OCI-LY1 (cell line): Measurements from ENCODE around the gene ZNF18.

Experiments used
- EZH2 ChIP-seq: fragments of 200-600 bp; sonication (generic), shearing (Covaris generic); IDR thresholded peaks from 2 replicates; pipeline ENCODE4 v1.8.0; 2017; ENCODE audit warnings: borderline replicate concordance, mixed run types, mild to moderate bottlenecking, antibody characterized with exemption, low read length, moderate library complexity, mixed read lengths
- TF ChIP-seq, protein P1 (sequence below): fragments of 200-600 bp; sonication (generic), shearing (Covaris generic); IDR thresholded peaks from 2 replicates; pipeline ENCODE4 v1.5.1; 2017; ENCODE audit warnings: mild to moderate bottlenecking, antibody characterized with exemption, low read length, moderate library complexity, mixed read lengths

- TF ChIP-seq, protein P1, sequence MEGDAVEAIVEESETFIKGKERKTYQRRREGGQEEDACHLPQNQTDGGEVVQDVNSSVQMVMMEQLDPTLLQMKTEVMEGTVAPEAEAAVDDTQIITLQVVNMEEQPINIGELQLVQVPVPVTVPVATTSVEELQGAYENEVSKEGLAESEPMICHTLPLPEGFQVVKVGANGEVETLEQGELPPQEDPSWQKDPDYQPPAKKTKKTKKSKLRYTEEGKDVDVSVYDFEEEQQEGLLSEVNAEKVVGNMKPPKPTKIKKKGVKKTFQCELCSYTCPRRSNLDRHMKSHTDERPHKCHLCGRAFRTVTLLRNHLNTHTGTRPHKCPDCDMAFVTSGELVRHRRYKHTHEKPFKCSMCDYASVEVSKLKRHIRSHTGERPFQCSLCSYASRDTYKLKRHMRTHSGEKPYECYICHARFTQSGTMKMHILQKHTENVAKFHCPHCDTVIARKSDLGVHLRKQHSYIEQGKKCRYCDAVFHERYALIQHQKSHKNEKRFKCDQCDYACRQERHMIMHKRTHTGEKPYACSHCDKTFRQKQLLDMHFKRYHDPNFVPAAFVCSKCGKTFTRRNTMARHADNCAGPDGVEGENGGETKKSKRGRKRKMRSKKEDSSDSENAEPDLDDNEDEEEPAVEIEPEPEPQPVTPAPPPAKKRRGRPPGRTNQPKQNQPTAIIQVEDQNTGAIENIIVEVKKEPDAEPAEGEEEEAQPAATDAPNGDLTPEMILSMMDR = no peak; the same call in 1 of the 2 replicates
- no peak for TF ChIP-seq EZH2
Measured at GRCh38 chr17:11996722-11997146, 541 bp downstream of the ZNF18 start.
